SH-SY5Y (cell line): ENCODE measurements around the gene DNER.

Experiments
- GATA2 ChIP-seq: IDR thresholded peaks from 2 replicates; pipeline ENCODE4 v1.6.1; 2011; ENCODE audit warnings: mild to moderate bottlenecking, low read depth, low read length
- GATA3 ChIP-seq: IDR thresholded peaks from 2 replicates; pipeline ENCODE4 v1.6.1; 2011; ENCODE audit warnings: low read depth, mild to moderate bottlenecking, low read length, moderate library complexity

DNA sequence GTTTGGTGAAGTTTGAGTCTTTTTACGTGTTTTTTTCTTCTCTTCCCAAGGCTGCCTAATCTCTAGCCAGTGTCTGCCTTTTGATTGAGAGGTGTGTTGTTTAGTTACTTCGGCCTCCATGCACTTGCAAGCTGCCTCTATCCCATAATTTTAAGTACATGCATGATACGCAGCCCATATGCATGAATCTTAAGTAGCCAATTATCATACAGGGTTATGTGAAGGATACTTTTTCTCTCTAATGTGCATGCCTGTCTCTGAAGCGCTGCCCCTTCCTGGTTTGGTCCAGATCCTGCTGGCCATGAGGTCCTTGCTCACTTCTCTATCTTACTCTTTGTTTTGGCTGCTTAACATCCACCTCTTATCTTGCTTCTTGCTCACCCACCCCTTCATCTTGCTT, 369.4 kb downstream of the DNER start:
- TF ChIP-seq GATA3 (no peak), GATA2 (no peak)
